Measurements from ENCODE around the gene PDE4B. TPM values are rescaled to one million over a fixed set of nuclear protein-coding genes. Genes with fewer than 3 reads are reported as not detected.
"Not testable (repeated sequence)": the region's sequence is repeated elsewhere in the genome, so short reads cannot be mapped to it uniquely, and the experiment has no call there.

PDE4B gene
- total RNA-seq, 1 experiment from 2014 or later, result 1.4 TPM

- Histone ChIP-seq H3K27ac (ENCODE audit: low read length) (no peak overlapping the region), H2AFZ (ENCODE audit: low read length) (no peak overlapping the region), H3K79me2 (ENCODE audit: low read length) (no peaks in the 10 kb centered on the region), H3K4me2 (ENCODE audit: low read length) (no peak overlapping the region), H4K20me1 (ENCODE audit: low read length) (no peaks in the 10 kb centered on the region), H3K4me1 (ENCODE audit: insufficient read depth, low read length) (no peaks in the 10 kb centered on the region), H3K4me3 (ENCODE audit: low read length) (no peak overlapping the region), H3K9me2 (replicated peaks; ENCODE audit: low read length) (no peaks in the 10 kb centered on the region), H3K27me3 (ENCODE audit: low read length) (peaks cover 9% of the 10 kb centered on the region; the same call in 1 of the 2 replicates), H3K9ac (ENCODE audit: low read length) (no peak overlapping the region), H3F3A (ENCODE audit: low read length, unreplicated experiment) (no peaks in the 10 kb centered on the region), H3K36me3 (ENCODE audit: low read depth, low read length) (no peaks in the 10 kb centered on the region), H3K9me3 (ENCODE audit: low read length) (no peaks in the 10 kb centered on the region)
- BruUV-seq (replicated peaks), result no TSS peak
- ChIA-PET POLR2A (ENCODE audit: unreplicated experiment) (no interaction called here), CTCF (interaction anchor here (0.6 kb wide), 1 partner anchor 7 kb away, joined by 3 read pairs; no protein-coding TSS in a partner anchor)
- no peak for ATAC-seq
- no peak for DNase-seq
- TF ChIP-seq CTCF (conservative IDR thresholded peaks at IDR 0.05; ENCODE audit: low read depth, low read length), result no peak
- no peak for TF ChIP-seq EZH2phosphoT487 (IDR thresholded peaks at IDR 0.05; ENCODE audit: borderline replicate concordance, low read length)
- no peak for TF ChIP-seq EZH2 (IDR thresholded peaks at IDR 0.05; ENCODE audit: low read length, unreplicated experiment)
- intact Hi-C loops (cut with micrococcal nuclease), result no loop called here
Observed at GRCh38 chr1:65850281-65850680, 57.6 kb downstream of the PDE4B start.

- DNase-seq; CTCF ChIA-PET; H3K9me2 ChIP-seq (replicated peaks; ENCODE audit: low read length); H3K27ac ChIP-seq (ENCODE audit: low read length); H3K79me2 ChIP-seq (ENCODE audit: low read length); H2AFZ ChIP-seq (ENCODE audit: low read length); H3F3A ChIP-seq (ENCODE audit: low read length, unreplicated experiment); H3K4me1 ChIP-seq (ENCODE audit: insufficient read depth, low read length); H3K4me3 ChIP-seq (ENCODE audit: low read length); BruUV-seq (replicated peaks); H3K36me3 ChIP-seq (ENCODE audit: low read depth, low read length); intact Hi-C loops (cut with micrococcal nuclease); ATAC-seq; H3K4me2 ChIP-seq (ENCODE audit: low read length); H4K20me1 ChIP-seq (ENCODE audit: low read length); POLR2A ChIA-PET (ENCODE audit: unreplicated experiment); H3K9me3 ChIP-seq (ENCODE audit: low read length); H3K9ac ChIP-seq (ENCODE audit: low read length); H3K27me3 ChIP-seq (ENCODE audit: low read length): not testable (repeated sequence)
Observed at GRCh38 chr1:65856591-65856990, 63.9 kb downstream of the PDE4B start.

- Histone ChIP-seq H3K27me3 (ENCODE audit: low read length) (peaks cover 44% of the 10 kb centered on the region), H3K9ac (ENCODE audit: low read length) (no peak overlapping the region), H3F3A (ENCODE audit: low read length, unreplicated experiment) (no peaks in the 10 kb centered on the region), H3K9me3 (ENCODE audit: low read length) (no peaks in the 10 kb centered on the region), H3K9me2 (replicated peaks; ENCODE audit: low read length) (no peaks in the 10 kb centered on the region), H3K4me2 (ENCODE audit: low read length) (no peak overlapping the region), H3K36me3 (ENCODE audit: low read depth, low read length) (no peaks in the 10 kb centered on the region), H3K4me1 (ENCODE audit: insufficient read depth, low read length) (no peaks in the 10 kb centered on the region), H3K79me2 (ENCODE audit: low read length) (no peaks in the 10 kb centered on the region), H4K20me1 (ENCODE audit: low read length) (no peaks in the 10 kb centered on the region), H2AFZ (ENCODE audit: low read length) (no peak overlapping the region), H3K4me3 (ENCODE audit: low read length) (no peak overlapping the region), H3K27ac (ENCODE audit: low read length) (no peak overlapping the region)
- ChIA-PET POLR2A (ENCODE audit: unreplicated experiment) (no interaction called here), CTCF (no interaction called here)
- BruUV-seq (replicated peaks), result no TSS peak
- intact Hi-C loops (cut with micrococcal nuclease), result no loop called here
- DNase-seq (no peak), ATAC-seq (no peak)
- TF ChIP-seq CTCF (conservative IDR thresholded peaks at IDR 0.05; ENCODE audit: low read depth, low read length) (no peak), EZH2 (IDR thresholded peaks at IDR 0.05; ENCODE audit: low read length, unreplicated experiment) (no peak), EZH2phosphoT487 (IDR thresholded peaks at IDR 0.05; ENCODE audit: borderline replicate concordance, low read length) (no peak)
Observed at GRCh38 chr1:65866439-65866838, 73.7 kb downstream of the PDE4B start.

Measured in PC-3 (cell line).